GM04503 (cell line): ENCODE data around the gene TNIP2.
"Not testable (repeated sequence)": the region's sequence is repeated elsewhere in the genome, so short reads cannot be mapped to it uniquely, and the experiment has no call there.

ENCODE experiments used
- DNase-seq: peaks from one replicate; pipeline ENCODE4 v3.0.0-alpha.2; 2012; ENCODE audit warnings: low read depth

Gene TNIP2

DNA sequence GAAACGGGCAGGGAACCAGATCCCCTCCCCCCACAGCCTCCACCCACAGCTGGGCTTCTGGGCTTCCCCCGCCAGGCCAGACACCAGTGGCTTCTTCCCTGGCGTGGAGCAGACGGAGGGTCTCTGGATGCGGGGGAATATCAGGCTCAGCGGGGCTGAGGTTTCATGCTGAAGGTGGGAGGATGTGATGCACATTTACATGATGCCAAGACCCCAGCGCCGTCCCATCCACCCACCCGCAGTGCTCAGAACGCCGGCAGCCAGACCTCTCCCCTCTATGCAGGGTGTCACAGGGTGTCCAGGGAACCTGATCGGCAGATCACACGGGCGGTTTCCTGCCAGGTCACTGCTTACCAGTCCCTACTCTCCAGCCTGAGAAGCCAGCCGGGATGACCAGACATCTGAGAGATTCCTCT lies 12.8 kb upstream of the TNIP2 start:
- DNase-seq: no peak

DNA sequence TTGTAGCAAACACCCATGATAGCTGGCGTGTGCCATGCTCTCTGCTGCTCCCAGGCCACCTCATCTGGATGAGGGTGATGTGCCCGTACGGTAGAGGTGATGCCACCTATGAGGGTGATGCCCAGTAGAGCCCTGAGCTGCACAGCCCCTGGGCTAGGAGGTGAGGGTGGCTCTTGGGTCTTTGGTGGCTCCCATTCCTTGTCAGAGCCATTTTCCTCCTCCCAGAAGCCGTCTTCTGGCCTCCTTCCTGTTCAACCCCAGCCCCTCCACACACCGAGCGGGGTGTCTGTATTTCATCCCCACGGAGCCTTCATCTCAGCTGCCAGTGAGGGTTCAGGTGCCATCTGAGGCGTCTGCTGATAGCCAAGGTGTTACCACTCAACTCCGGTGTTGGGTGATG lies 12.0 kb upstream of the TNIP2 start:
- DNase-seq: no peak

DNA sequence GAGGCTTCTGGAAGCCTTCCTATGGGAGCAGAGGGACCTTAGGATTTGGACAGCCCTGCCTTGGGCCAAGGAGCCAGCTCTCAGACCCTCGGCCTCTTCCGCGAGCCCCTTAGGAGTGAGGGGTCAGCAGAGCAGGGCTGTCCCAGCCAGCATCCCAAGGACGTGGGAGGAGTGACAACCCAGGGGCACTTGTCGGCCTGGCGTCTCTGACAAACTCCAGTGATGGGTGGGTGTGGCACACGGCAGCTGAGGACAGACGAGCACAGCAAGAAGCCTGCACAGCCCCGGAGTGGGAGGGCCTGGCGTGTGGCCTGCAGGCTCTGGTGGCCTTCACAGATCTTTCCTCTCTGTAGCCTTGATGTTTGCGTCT lies 11.6 kb upstream of the TNIP2 start:
- DNase-seq: no peak

DNA sequence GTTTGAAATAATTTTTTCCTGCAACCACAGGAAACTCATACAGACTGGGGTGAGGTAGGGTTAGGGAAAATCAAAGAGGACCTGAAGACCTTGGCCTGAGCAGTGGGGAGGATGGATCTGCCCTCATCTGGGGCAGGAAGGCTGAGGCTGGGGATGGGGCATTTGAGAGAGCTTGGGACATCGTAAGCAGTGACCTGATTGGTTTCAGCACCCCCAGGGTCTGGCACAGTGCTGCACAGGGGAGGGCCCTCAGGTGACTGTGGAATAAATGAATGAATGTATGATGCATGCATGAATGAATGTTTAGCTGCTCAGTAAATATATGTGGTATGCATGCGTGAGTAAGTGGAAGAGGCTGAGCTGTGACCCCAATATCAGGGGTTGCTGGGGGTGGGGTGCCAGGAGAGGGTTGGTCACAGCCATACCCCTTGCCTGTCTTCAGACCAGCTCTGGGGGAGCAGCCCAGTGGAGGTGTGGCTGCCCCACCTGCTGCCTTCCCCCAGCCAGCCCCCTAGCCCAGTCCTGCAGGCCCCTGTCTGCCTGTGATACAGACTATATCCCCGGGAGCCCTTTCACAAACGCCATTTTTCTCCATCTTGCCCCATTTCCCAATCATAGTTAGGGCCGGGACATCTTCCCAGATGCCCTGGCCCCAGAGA lies 11.0 kb upstream of the TNIP2 start:
- DNase-seq: no peak

DNA sequence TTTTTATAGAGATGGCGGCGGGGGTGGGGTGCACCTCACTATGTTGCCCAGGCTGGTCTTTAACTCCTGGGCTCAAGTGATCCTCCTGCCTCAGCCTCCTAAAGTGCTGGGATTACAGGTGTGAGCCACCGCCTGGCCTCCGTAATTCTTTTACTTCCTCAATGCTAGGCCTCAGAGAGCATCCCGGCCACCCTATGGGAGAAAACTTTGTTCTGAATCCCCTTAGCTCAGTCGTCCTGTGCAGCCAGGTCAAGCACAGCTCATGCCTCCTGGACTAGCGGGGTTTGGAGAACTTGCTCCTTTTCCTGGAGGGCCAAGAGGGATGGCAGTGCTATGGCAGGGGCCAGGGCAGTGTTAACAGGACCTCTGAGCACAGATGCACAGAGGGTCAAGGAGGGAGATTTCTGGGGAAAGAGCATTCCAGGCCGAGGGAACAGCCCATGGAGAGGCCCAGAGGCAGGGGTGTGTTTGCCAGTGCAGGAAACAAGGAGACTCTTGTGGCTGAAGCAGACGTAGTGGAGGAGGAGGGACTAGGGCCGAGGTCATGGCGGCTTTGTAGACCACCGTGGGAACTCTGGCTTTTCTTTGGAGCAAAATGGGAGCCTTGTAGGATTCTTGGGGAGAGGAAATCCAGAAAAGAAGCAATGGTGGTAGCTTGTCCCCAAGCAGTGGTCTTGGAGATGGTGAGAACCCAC lies 9.8 kb upstream of the TNIP2 start:
- no peak for DNase-seq

DNA sequence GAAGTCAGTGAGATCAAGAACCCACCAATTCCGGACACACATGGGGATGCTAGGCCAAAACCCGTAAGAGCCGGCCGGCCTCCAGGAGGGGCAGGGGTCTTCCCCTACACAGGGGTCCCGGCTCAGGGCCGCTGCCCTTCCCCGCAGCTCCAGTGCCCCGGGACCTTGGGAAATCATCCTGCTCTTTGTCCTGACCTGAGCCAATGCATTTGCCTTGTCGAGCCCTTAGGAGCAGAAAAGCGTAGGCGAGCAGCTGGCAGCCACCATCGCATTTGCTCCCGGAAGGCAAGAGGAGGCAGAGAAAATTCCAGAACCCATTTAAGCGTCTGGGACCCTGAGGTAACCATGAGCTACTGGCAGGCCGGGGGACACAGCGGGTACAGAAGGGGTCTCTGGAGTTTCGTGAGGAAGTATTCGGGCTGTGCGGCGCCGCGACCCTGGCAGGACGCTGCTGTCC lies 7.4 kb upstream of the TNIP2 start:
- DNase-seq: no peak

DNA sequence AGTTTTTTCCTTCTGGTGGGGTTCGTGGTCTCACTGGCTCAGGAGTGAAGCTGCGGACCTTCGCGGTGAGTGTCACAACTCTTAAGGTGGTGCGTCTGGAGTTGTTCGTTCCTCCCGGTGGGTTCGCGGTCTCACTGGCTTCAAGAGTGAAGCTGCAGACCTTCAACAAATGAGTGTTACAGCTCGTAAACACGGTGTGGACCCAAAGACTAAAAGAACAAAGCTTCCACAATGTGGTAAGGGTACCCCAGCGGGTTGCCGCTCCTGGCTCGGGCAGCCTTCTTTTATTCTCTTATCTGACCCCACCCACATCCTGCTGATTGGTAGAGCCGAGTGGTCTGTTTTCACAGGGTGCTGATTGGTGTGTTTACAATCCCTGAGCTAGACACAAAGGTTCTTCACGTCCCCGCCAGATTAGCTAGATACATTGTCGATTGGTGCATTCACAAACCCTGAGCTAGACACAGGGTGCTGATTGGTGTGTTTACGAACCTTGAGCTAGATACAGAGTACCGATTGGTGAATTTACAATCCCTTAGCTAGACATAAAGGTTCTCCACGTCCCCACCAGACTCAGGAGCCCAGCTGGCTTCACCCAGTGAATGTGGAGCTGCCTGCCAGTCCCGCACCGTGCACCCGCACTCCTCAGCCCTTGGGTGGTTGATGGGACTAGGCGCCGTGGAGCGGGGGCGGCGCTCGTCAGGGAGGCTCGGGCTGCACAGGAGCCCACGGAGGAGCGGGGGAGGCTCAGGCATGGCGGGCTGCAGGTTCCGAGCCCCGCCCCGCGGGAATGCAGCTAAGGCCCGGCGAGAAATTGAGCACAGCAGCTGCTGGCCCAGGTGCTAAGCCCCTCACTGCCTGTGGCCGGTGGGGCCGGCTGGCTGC lies 6.6 kb upstream of the TNIP2 start:
- not testable (repeated sequence) for DNase-seq

DNA sequence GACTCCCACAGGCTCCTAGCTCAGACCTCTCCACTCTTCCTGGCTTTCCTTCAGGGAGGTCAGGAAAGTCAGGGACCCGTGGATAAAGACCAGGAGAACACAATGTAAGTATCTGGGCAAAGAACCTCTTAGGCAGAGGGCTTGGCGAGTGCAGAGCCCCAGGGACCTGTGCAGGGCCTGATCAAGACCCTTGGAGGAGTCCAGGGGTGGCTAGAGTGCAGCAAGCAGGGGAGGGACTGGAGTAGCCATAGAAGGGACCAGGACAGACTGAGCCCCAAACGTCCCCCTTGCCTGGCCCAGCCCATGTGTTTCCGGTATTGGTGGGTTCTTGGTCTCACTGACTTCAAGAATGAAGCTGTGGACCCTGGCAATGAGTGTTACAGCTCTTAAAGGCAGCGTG lies 5.9 kb upstream of the TNIP2 start:
- DNase-seq: no peak

DNA sequence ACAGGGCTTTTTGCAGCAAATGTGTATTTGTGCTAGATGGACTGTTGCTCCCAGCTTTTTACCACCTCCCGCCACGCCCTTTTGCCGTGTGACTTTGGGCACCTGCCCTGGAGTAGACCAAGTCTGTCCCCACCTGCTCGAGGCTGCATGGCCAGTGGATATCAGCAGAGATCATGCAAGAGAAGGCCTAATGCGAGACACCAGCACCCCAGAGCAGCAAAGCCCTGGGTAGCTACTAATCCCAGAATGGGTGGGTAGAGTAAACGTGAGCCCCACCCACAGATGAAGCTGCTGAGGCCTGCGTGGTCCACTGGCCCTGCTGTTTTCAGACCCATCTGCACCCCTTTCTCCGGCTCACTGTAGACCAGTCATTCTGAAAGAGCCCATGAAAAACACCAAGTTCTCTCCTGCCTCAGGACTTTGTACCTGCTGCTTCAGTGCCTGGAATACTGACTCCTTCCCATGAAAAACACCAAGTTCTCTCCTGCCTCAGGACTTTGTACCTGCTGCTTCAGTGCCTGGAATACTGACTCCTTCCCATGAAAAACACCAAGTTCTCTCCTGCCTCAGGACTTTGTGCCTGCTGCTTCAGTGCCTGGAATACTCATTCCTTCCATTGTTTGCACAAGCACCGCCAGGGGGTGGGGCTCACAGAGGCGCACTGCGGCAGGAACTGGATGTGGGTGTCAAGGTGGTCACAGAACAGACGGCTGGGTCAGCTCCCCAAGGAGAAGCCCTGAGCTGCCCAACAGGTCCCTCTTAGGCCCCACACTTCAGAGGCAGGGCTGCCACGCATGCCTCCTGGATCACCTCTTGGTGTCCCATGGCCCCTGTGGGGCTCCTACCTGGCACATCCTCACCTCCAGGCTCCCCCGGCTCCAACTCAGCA lies 5.1 kb upstream of the TNIP2 start:
- no peak for DNase-seq

DNA sequence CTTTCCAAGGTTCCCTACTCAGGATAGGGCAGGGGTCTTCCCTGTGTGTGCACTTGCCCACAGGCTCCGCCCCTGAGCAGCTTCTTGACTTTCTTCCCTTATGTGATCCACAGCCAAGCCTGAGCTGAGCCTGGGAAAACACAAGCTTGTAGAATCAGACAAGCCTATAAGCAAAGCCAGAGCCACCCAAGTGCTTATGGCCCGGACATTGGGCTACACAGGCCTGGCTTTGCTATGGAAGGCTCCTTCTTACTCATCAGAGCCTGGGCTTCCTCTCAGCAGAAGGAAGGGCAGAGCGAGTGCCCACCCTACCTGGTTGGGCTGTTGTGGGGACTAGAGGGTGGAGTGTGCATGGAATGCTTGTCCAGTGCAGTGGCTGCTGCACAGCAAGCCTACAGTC lies 1.3 kb upstream of the TNIP2 start:
- DNase-seq: no peak

DNA sequence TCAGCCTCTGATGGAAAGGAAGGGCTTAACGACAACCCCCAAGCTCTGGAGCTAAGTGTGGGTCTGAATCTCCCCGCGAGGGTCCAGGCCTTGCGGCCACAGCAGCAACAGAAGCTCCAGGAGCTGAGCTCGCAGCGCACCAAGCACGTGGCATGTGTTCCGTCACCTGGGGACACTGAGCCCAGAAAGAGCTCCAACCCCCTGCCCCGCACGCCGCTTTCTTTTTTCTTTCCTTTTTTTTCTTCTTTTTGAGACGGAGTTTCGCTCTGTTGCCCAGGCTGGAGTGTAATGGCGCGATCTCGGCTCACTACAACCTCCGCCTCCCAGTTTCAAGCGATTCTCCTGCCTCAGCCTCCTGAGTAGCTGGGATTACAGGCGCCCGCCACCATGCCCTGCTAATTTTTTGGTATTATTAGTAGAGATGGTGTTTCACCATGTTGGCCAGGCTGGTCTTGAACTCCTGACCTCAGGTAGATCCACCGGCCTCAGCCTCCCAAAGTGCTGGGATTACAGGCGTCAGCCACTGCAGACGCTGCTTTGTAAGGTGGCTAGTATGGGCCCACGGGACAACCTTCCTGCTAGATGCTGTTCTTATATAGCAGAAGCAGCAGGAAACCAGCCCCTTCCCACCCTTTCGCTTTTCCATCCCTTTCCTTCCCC lies 685 bp upstream of the TNIP2 start:
- no peak for DNase-seq

DNA sequence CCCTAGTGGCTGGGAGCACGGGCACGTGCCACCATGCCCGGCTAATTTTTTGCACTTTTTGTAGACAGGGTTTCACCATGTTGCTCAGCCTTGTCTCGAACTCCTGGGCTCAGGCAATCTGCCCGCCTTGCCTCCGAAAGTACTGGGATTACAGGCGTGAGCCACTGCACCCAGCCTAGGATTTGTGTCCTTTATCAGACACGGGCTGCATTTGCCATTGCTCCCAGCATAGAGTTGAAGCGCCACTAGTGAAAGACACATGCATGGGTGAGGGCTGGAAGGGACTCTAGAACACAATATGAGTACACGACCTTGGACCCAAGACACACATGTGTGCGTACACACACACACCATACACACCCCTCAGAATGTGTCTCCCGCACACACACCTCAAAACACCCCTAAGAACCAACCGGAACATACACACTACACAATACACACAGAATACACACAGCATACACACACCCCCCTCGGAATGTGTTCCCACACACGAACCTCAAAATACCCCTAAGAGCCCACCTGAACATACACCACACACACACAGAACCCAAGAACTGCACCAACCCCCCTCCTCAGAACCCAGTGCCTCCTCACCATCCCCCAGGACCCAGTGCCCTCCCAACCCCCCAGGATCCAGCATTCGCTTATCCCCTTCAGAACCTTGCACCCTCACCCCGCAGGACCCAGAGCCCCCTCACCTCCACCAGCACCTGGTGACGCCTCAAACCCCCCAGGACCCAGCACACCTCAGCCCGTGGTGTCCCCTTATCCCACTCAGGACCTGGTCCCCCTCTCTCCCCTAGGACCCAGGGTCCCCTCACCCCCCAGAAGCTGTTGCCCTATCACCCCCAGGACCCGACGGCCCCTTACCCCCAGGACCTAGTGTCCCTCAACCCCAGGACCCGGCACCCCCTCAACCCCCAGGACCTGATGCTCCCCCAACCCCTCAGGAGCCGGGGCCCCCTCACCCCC lies 1.0 kb downstream of the TNIP2 start:
- DNase-seq: no peak

DNA sequence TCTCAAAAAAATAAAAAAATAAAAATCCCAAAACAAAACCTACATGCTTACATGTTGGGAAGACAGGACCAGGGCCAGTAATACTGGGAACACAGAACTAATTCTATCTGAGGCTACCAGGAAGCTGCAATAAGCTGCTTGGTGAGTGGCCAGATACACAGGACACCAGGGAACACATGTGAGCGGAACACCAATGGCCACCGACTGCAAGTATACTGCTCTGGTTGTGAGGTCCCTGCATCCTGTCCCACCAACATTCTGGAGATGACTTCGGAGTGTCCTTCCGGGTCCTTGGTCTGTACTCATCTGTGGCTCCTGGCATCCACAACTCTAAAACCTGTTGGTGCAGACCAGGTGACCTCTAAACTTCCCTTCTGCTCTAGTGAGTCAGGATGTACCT lies 2.7 kb downstream of the TNIP2 start:
- DNase-seq: no peak

DNA sequence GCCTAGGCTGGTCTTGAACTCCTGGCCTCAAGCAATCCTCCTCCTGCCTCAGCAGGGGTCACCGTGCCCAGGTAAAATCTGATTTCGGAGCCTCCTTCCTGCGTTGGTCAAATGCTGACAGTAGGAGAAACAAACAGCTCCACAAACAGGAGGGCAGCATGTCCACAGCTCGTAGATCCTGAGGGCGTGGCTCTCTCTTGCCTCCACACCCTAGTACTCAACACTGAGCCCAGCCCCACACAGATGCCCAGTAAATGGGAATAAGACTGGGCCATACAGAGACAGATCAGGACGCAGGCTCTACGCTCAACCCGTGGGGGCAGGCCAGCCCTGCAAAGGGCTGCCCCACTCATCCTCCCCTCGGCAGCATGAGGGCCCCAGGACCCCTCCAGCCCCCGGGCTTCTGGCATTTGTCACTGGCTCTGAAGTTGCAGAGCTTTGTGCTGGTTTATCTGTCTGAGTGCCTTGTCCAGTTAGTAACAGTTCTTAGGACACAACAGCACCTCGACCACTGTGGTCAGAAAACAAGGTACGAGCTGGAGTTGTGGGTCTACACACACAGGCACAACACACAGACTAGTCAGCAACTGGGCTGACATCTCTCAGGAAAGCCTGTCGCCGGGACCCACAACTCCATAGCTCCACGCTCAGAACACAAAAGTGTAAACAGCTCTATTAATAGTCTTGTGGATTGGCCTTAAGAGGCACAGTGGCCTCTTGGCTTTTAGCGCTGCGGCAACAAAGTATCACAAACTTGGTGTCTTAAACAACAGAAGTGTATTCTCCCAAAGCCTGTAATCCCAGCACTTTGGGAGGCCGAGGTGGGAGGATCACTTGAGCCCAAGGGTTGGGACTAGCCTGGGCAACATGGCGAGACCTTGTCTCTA lies 5.2 kb downstream of the TNIP2 start:
- no peak for DNase-seq

DNA sequence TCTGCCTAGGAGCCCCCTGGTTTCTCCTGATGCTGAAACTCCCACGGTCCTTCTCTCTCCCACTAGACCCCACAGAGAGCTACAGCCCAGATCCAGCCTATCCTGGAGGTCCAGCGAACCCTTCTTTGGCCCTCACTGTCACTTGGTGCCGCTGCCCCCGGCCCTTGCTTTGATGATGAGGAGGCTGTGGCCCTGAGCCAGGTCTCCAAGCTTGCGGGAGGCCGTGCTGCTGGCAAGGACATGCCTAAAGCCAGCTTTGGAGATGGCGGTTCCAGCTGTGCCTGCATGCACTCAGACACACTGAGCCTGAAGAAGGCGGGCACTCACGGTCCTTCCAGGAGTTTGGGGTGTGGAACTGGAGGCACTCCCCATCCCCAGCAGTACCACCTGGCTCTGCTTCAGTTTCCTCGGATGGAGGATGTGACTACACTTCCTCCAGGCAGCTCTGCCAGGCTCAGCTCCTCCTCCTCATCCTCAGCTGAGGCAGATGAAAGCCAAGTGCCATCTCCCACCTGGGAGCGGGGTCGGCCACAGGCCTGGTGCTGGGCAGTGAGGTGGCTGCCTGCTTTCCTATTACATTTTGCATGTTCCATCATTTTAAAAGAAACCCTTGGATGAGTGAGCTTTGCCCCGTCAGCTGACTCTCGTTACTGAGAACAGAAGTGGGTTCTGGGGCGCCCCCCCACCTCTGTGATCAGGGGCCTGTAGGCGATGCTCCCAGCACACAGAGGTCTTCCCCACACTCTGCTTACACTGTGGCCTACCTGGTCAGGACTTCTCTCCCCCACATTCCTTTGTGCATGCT lies 9.0 kb downstream of the TNIP2 start:
- no peak for DNase-seq

DNA sequence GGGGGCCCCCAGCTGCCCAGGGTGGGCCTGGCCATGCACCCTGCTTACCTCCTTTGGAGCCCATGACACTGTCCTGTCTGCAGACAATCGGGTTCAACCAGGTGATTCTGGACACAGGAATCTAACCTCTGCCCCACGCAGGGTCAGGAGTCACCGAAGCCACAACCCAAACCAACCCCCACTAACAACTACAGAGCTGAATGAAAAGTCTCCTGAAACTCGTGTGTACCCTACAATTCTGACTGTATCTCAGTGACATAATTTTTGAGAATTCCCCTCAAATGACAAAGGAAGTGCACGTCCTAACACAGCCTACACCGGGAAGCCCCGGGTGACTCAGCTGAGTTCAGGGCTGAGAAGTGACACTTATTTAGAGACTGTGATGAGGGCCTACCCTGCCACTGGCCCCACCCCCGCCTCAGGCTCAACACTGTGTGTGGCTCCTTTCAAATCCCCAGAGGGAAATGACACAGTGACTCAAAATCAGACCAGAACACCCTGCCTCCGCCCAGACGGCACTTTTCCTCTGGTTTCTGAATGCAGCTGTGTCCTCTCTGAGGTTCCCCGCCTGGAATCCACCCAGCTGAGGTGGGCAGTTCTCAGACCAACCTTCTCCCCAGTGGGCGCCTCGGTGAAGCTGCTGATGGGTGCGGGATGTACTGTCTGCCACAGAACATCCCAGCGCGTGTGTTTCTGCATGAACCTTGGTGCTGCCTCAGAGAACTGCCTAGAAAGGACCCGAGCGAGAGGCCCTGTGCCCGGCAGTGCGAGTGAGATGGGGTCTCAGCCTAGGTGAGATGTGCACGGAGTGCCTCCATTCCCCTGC lies 9.9 kb downstream of the TNIP2 start:
- no peak for DNase-seq

DNA sequence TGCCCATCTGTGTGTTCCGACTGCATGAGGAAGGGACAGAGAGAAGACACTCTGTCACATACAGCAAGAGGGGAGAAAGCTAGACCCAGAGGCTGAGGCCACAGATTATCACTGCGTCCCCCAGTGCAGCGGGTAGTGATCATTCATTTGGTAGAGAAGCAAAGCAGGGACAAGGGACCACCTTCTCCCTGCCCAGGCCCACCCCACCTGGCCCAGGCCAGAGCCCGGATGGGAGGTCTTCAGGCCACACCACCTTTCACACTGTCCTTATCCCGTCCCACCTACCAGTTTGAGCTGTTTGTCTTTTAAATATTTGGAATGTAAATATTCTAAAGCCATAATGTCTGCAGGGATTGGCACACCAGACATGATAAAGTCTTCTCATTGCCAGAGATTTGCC lies 10.6 kb downstream of the TNIP2 start:
- no peak for DNase-seq
